ENCODE measurements around the gene C9orf152.
"Not testable (repeated sequence)": the region's sequence is repeated elsewhere in the genome, so short reads cannot be mapped to it uniquely, and the experiment has no call there.

C9orf152 gene

GRCh38 chr9:110220809-110221208 is 12.8 kb upstream of the C9orf152 start:
- Histone ChIP-seq H3K4me3 (no peak overlapping the region), H4K20me1 (no peaks in the 10 kb centered on the region), H3K4me2 (no peak overlapping the region), H3K9me3 (replicated peaks in 1 of 11) (no peaks in the 10 kb centered on the region), H3K27ac (no peak overlapping the region), H3K36me3 (no peaks in the 10 kb centered on the region), H3K9ac (no peak overlapping the region), H3K4me1 (no peaks in the 10 kb centered on the region), H3K27me3 (no peaks in the 10 kb centered on the region)
- no peak for TF ChIP-seq Cebpa-rat (IDR thresholded peaks at IDR 0.05)

- peak overlapping the region in 1 of 11 experiments; percentile 25; a peak in 1 of 22 replicates for H3K9ac ChIP-seq
- H3K9me3 ChIP-seq (replicated peaks in 1 of 11): 0 out of 22 replicates have a peak, but pooled peaks cover 0 to under 1% (median 0%) of the 10 kb centered on the region in 11 experiments
- no peak overlapping the region for H3K27ac ChIP-seq
- no peaks in the 10 kb centered on the region for H4K20me1 ChIP-seq
- H3K4me3 ChIP-seq: no peak overlapping the region
- peaks cover 0 to 16% (median 10%) of the 10 kb centered on the region in 10 experiments; a peak in 15 of 20 replicates for H3K4me1 ChIP-seq
- no peaks in the 10 kb centered on the region for H3K36me3 ChIP-seq
- no peak overlapping the region for H3K4me2 ChIP-seq
- TF ChIP-seq Cebpa-rat (IDR thresholded peaks at IDR 0.05): no peak
- H3K27me3 ChIP-seq: no peaks in the 10 kb centered on the region
These were observed 9.7 kb upstream of the C9orf152 start for GRCh38 chr9:110217656-110218099.

DNA sequence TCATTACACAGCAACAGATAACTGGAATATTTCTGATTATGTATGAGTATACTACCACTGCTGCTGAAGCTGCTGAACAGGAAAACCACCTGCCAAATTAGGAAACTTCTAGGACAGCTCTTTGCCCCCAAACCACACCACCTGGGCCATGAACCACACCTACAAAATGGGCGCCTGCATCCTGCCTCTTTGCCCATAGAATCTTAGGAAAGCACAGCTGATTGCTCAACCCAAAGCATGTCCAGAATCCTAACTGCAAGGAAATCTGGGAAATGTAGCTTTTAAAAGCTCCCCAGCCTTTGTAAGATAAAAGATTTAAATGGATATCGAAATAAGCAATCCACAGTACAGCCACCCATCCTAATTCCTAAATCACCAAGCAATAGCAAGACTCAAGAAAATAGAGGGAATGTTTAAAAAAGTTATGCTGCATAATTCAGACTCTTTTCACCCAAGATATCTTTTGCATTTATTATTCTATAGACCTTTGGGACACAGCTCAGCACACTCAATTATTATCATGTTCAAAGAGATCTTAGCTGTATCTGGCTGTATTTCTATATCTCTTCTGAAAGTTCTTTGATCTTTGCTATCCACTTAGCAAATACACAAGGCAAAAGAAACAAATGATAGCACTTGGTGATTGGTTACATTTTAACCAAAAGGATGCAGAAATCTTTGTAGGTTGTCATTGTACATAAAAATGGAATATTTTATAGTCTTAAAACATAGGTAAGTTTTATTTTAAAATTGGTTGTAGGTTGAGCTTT is 6.8 kb upstream of the C9orf152 start:
- Histone ChIP-seq H3K36me3 (no peaks in the 10 kb centered on the region), H3K27me3 (no peaks in the 10 kb centered on the region), H3K27ac (no peak overlapping the region), H3K9me3 (replicated peaks in 1 of 11) (peaks cover 0 to 15% (median 6%) of the 10 kb centered on the region in 11 experiments; a peak in 11 of 22 replicates), H3K4me2 (peak overlapping the region in 8 of 11 experiments; percentile 35 to 68 (median 56); a peak in 16 of 22 replicates), H3K4me3 (no peak overlapping the region), H4K20me1 (no peaks in the 10 kb centered on the region), H3K9ac (no peak overlapping the region), H3K4me1 (peaks cover 0 to 16% (median 10%) of the 10 kb centered on the region in 10 experiments; a peak in 15 of 20 replicates)
- no peak for TF ChIP-seq Cebpa-rat (IDR thresholded peaks at IDR 0.05)

DNA sequence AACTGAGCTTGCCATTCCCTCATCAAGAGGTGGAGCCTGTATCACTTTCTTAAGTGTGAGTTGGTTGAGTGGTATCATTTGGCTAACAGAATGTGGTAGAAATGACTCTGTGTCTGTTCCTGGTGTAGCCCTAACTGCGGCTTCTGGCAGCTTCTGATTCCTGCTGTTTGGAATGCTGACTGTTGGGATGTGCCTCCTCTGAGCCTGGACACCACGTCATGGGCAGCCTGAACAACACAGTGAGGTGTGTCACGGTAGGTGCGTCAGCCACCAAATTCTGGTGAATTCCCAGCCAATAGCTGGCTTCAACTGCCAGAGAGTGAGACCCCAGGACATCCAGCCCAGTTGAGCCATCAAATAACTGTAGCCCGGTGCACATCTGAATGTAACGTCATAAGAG is 6.1 kb upstream of the C9orf152 start:
- Histone ChIP-seq H3K9me3 (replicated peaks in 1 of 11) (peaks cover 0 to 15% (median 6%) of the 10 kb centered on the region in 11 experiments; a peak in 11 of 22 replicates), H3K4me2 (peak overlapping the region in 8 of 11 experiments; percentile 35 to 68 (median 56); a peak in 16 of 22 replicates)

GRCh38 chr9:110213413-110214044 is 5.6 kb upstream of the C9orf152 start:
- Histone ChIP-seq H3K27ac (no peak overlapping the region), H3K4me3 (no peak overlapping the region), H4K20me1 (no peaks in the 10 kb centered on the region), H3K27me3 (no peaks in the 10 kb centered on the region), H3K4me2 (peak overlapping the region in 4 of 11 experiments; percentile 35 to 68 (median 60); a peak in 5 of 22 replicates), H3K4me1 (peaks cover 0 to 16% (median 10%) of the 10 kb centered on the region in 10 experiments; a peak in 15 of 20 replicates), H3K9me3 (replicated peaks in 1 of 11) (peaks cover 0 to 15% (median 6%) of the 10 kb centered on the region in 11 experiments; a peak in 11 of 22 replicates), H3K36me3 (no peaks in the 10 kb centered on the region), H3K9ac (no peak overlapping the region)
- no peak for TF ChIP-seq Cebpa-rat (IDR thresholded peaks at IDR 0.05)

More for the DNA sequence above, 6.1 kb upstream of the C9orf152 start:
- H3K4me1 ChIP-seq: peaks cover 0 to 16% (median 10%) of the 10 kb centered on the region in 10 experiments; a peak in 15 of 20 replicates
- no peaks in the 10 kb centered on the region for H3K27me3 ChIP-seq
- no peaks in the 10 kb centered on the region for H4K20me1 ChIP-seq
- H3K9ac ChIP-seq: no peak overlapping the region
- H3K4me3 ChIP-seq: no peak overlapping the region
- no peak overlapping the region for H3K27ac ChIP-seq
- no peak for TF ChIP-seq Cebpa-rat (IDR thresholded peaks at IDR 0.05)
- H3K36me3 ChIP-seq: no peaks in the 10 kb centered on the region

- Histone ChIP-seq H3K9ac (no peak overlapping the region), H3K4me3 (no peak overlapping the region), H4K20me1 (no peaks in the 10 kb centered on the region), H3K36me3 (no peaks in the 10 kb centered on the region), H3K27ac (no peak overlapping the region), H3K4me1 (0 out of 20 replicates have a peak, but pooled peaks cover 0 to 5% (median 0%) of the 10 kb centered on the region in 10 experiments), H3K9me3 (replicated peaks in 1 of 11) (peaks cover 0 to 10% (median 6%) of the 10 kb centered on the region in 11 experiments; a peak in 11 of 22 replicates), H3K27me3 (no peaks in the 10 kb centered on the region), H3K4me2 (no peak overlapping the region)
- TF ChIP-seq Cebpa-rat (IDR thresholded peaks at IDR 0.05): no peak
These were observed 803 bp downstream of the C9orf152 start for GRCh38 chr9:110207071-110207641.

GRCh38 chr9:110206389-110206788 is 1.6 kb downstream of the C9orf152 start:
- Histone ChIP-seq H3K4me1 (0 out of 20 replicates have a peak, but pooled peaks cover 0 to 5% (median 0%) of the 10 kb centered on the region in 10 experiments), H3K27me3 (no peaks in the 10 kb centered on the region), H4K20me1 (no peaks in the 10 kb centered on the region), H3K27ac (no peak overlapping the region), H3K36me3 (no peaks in the 10 kb centered on the region), H3K9me3 (replicated peaks in 1 of 11) (peaks cover 0 to 2% (median under 1%) of the 10 kb centered on the region in 11 experiments; a peak in 6 of 22 replicates), H3K4me2 (no peak overlapping the region), H3K9ac (no peak overlapping the region), H3K4me3 (no peak overlapping the region)
- TF ChIP-seq Cebpa-rat (IDR thresholded peaks at IDR 0.05): no peak

- not testable (repeated sequence) for H3K27me3 ChIP-seq; H3K9me3 ChIP-seq (replicated peaks in 1 of 11); H3K9ac ChIP-seq; H4K20me1 ChIP-seq; H3K4me2 ChIP-seq; H3K4me1 ChIP-seq; H3K27ac ChIP-seq; H3K4me3 ChIP-seq; H3K36me3 ChIP-seq
These were observed 2.3 kb downstream of the C9orf152 start for GRCh38 chr9:110205612-110206011.

- no peak for TF ChIP-seq Cebpa-rat (IDR thresholded peaks at IDR 0.05)
- Histone ChIP-seq H3K9me3 (replicated peaks in 1 of 11) (no peaks in the 10 kb centered on the region), H3K4me3 (no peak overlapping the region), H3K4me2 (no peak overlapping the region), H3K36me3 (no peaks in the 10 kb centered on the region), H3K27me3 (no peaks in the 10 kb centered on the region), H3K9ac (no peak overlapping the region), H3K4me1 (peaks cover 0 to 5% (median 0%) of the 10 kb centered on the region in 10 experiments; a peak in 1 of 20 replicates), H3K27ac (no peak overlapping the region), H4K20me1 (no peaks in the 10 kb centered on the region)
These were observed 5.7 kb downstream of the C9orf152 start for GRCh38 chr9:110202232-110202631.
